HG02973 (cell line): ENCODE data around the gene BPIFB2.

Source experiments
- ATAC-seq: cut with Tn5 transposase; IDR thresholded peaks from one replicate; pipeline ENCODE4 v1.9.1; 2021; ENCODE audit warnings: moderate library complexity; ENCODE audit not compliant: unreplicated experiment

Gene BPIFB2

DNA sequence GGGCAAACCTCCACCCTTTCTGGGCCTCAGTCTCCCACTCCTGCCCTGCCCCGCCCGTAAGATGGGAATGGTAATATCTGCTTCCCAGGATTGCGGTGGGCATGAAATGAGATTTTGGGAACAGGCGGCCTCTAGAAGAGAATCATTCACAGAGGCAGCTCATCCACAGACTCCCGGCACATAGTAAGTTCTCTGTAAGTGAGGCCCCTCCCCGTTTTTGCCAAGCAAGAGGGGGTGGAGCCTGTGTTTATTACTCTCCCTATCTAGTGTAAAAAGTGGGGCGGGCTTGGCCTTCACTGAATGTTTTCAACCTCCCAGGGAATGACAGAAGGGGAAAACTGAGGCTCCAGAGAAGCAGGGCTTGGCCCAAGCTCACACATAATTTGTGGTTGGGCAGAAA, 23.3 kb upstream of the BPIFB2 start:
- no peak for ATAC-seq

DNA sequence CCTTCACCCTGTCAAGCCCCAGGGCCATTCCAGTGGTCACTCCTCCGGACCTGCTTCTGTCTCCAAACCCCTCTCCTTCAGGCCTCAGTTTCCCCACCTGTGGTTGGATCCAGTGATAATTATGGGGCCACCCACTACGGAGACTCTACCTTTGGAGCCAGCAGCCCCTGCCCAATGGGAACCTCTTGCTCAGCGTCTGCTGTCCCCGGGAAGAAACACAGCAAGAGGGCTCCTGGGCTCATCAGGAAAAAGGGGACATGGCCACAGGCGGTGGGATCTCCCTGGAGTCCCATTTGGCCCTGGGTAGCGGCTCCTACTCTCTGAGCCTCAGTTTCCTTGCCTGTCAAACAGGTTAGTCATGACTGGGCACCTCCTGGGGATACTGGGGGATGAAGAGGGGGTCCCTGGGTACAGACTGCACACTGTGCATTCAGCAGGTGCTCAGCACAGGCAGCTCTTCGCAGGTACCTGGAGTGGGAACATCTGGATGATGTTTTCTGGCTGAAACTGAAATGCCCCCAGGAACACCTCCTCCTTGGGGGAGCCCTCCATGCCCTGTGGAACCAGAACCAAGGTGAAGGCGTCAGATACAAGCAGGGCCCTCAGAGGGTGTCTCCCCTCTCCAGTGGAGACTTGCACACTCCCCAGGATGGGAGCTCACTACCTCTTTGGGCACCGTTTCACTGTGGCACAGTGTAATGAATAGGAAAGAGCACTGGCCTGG, 22.7 kb upstream of the BPIFB2 start:
- no peak for ATAC-seq

DNA sequence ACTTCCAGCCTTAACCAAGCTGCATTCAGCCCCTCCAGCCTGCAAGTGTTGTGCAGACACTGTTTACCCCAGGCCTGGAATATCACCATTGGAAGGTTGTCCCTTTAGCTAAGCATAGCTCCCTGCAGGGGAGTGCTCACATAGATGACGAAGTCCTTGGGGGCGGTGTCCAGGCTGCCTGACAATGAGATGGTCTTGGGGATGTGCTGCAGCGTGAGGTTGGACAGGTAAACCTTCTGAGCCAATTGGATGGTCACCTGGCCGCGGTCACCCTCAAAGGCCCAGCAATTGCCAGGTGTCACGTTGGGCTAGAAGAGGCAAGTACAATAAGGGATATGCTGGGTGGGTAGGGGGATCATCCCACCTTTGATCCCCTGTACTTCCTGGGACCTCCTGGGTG, 21.9 kb upstream of the BPIFB2 start:
- no peak for ATAC-seq

DNA sequence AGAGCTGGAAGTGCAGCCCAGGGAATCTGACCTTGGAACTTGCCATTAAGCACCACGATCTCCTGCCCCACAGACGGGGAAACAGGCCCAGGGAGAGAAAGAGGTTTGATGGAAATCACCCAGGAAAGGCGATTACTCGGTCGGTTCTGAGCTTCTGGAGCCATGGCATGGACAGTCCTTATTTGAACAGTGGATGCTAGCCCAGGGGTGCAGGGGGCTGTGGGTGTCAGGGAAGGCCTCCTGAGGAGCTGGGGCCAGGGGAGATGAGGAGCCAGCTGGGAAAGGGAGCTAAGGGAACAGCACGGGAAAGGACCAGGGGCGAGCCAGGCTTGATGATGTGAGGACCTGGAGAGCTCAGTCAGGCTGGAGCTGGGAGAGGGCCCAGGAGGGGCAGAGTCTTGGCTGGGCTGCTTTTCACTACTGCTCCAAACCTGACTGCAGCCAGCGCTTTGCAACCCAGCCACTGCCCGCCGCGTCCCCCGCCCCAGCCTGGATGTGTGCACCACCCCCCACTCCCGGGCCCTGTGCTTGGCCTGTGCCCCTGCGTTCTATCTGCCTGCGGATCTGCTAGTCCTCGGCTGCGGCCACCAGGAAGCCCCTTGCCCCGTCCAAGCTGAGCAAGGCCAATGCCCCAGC, 21.1 kb upstream of the BPIFB2 start:
- no peak for ATAC-seq

DNA sequence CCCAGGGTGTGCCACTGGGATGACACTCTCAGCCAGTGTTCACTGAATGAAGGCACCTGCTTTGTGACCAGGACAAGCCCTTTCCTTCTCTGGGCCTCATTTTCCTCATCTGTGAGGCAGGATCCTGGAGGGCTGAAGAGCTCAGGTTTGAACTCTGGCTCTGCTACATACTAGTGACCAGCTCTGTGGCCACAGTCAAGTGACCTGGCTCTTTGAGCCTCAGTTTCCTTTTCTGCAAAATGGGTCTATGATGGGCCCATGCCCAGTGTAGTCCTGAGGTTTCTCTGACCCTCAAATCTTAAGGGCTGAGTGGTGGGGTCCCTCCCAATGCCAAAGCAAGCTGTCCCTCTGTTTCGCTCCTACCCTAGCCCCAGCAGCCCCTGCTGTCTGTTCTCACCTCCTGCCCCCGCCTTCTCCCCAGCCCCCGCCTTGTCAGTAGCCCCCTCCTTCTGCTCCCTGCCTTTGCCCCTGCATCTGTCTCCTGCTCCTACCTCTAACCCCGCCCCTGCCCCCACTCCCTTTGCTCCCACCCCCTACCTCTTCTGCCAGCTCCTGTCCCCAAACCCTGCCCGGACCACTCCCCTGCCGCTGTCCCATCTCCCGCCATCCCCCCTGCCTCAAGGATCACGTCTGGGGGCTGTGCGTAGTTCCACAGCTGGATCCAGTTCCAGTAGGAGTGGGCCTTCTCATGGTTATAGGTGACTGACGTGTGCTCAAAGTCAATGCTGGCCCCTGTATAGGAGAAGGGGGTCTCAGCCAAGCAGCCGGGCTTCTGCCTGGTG, 20.3 kb upstream of the BPIFB2 start:
- no peak for ATAC-seq

DNA sequence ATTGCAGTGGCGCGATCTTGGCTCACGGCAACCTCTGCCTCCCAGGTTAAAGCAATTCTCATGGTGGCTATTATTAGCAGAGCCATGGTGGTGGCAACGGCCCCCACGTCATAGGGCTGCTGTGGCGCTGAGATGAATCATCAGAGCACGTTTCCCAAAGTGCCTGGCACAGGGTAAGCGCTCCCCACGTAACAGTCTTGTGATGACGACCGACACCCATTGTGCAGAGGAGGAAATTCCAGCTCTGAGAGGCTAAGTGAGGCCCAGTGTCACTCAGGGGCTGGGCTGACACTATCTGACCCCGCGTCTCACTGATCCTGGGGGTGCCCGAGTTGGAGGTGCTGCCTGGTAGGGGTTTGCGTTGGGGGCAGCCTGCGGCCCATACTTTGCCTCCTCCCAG, 19.5 kb upstream of the BPIFB2 start:
- ATAC-seq = no peak

DNA sequence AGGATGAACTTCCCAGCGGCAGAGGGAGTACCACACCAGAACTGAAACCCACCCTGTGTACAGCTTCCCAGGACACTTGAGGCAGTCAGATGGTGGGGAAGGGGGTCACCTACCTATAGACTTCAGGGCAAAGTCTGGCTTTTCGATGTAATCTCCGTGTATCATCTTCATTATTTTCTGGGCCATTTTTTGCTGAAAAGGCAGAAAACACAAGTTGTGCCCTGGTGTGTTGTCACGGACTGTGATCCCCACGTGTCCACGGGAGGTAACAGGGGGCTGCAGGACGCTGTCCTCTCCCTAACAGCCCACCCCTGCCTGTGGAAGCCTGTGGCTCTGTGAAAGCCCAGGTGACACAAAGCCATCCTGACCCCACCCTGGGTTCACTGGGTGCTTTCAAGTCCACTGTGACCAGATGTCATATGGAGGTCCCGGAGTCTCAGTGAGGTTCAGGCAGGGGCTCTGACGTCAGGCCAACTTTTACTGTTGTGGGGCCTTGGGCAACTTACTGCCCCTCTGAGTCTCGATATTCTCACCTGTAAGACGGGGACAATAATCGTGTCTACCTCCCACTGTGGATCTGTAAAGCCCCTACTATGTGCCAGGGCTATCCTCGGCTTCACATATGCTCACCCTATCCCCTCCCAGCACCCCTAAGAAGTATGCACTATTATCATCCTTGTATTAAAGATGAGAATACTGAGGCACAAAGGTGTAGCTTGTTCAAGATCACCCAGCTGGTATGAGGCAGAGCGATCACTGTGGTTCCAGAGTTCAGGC, 17.8 kb upstream of the BPIFB2 start:
- no peak for ATAC-seq

DNA sequence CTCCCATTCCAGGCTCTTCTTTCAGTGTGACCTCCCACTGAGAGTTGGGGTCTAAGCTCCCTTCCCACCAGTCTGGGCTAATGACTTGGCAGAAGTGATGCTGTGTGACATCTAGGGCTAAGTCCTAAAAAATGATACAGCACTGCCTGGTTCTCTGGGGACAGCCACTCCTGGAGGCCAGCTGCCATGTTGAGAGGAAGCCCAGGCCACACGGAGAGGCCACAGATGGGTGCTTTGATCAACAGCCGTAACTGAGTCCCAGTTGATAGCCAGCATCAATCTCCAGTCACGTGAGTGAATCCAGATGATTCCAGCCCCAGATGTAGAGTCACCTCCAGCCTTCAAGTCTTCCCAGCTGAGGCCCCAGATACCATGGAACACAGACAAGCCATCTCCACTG, 17.1 kb upstream of the BPIFB2 start:
- no peak for ATAC-seq

DNA sequence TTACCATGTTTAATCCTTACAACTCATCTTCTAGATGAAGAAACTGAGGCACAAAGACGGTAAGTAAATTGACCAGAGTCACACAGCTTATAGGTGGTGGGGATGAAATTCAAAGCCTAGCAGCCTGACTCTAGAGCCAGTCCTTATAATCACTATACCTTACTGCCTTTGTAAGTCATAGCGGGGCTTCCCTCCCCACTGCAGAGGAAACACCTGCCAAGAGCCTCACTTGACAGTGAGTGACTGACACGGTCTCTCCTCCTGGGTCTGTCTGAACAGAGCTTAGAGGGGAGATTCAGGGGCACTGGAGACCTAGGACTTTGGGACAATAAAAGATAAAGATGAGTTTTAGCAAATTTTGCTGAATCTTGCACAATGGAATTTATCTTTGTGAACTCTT, 16.1 kb upstream of the BPIFB2 start:
- no peak for ATAC-seq

DNA sequence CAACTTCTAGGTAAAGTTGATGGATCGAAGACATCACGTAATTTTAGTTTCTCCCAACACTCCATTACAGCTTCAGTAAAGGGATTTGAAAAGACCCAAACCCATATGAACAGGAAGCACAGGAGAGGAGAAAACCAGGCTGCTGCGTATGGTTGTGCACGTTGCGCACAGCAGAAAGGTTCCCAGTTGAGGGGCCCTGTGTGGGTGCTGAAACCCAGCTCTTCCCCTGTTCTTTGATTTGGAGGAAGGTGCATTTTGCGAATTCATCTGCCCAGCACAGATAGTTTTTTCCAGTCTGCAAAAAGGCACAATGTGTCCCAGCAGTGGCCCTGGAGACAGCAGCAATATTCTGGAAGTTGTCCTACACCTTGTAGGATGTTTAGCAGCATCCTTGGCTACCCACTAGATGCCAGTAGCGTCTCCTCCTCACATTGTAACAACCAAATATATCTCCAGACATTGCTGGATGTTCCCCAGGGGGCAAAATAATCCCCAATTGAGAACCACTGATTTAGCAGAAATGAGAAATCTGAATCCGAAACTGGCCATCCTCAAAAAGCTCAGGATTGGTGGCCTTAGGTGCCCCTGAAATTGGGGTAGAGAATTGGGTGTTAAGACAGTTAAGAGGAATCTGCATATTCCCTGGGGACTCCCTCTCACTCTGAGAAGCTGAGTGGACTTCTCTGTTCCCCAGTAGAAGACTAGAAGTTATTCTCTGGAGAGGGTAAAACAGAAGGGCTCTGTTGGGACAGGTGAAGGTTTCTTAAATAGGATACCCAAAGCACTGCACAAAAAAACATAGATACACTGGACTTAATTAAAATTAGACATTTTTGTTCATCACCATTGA, 15.5 kb upstream of the BPIFB2 start:
- ATAC-seq = no peak

DNA sequence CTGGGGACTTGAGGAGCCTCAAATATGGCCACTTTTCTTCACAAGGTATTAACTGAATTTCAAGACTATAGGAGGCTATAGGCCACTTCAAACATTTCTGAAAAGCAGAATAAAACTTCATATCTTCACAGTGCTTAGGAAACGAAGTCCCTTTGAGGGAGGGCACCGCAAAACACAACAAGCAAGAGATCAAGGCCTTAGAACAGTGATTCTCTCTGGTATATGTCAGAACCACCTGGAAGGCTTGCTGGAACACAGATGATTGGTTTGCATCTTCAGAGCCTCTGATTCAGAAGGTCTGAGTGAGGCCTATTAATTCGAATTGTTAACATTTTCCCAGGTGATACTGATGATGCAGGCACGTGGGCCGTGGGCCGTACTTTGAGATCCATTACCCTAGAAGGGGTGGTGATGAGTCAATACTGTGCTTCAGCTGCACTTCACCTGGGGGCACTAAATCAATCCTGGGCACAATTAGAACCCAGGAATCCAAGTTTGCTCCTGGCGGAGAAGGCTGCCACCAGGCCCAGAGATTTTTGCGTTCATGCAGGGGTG, 13.9 kb upstream of the BPIFB2 start:
- ATAC-seq = no peak

DNA sequence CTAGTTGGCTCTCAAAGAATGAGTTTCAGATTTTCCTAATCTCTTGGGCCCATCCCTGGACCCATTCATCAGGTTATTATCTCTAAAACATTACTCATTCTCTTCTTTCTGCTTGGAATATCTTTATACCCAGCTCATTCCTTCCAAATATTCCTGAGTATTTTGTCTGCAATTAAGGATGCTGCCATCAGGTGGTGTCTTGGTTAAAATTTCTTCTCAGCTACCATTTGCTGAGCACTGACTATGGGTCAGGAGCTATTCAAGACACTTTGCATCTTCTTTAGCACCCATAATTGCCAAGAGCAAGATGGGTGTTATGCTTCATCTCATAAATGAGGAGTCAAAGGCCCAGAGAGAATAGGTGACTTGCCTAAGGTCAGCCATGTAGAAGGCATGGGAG, 11.7 kb upstream of the BPIFB2 start:
- no peak for ATAC-seq

DNA sequence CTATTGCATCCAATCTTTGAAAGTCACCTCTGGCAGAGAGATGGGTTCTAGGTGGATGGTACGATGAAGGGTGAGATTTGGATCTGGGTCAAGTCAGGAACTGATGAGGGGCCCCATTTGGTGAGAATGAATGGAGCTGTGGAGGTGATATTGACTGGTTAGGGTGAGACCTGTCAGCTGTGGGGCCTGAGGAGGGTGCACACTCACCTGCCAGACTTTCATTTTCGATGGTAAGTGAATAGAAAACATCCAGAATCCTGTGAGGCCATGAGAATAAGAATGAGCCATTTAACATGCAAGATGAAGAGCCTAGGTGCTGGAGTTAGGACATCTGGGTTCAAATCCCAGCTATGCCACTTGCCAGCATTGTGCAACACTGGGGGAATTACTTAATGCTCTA, 10.1 kb upstream of the BPIFB2 start:
- no peak for ATAC-seq

DNA sequence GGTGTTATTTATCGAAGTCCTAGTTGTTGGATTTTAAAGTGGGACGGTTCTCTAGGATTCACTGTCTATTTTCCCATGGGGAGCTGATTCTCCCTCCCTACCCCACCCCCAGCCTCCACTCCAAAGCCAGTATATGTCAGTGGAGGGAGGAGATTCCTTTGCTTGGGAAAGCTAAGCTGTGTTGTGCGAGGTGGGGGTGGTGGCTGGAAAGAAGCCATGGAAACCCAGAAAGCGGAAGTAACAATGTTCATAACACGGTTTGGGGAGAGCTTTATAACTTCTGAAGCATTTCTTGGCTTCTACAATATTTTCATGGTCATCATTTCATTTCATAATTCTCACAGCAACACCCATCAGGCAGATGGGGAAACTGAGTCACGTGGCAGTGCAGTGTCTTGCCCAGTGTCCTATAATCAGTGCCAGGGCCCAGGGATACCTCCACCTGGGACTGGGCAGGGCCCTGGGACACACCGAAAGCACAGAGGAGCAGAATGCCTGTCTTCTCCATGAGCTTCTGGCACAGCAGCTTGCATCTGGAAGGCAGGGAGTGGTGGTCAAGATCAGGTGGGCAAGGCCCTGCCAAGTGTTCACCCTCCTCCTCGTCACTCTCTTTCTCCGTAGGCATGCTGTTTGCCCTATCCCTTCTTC, 7.8 kb upstream of the BPIFB2 start:
- ATAC-seq = no peak

DNA sequence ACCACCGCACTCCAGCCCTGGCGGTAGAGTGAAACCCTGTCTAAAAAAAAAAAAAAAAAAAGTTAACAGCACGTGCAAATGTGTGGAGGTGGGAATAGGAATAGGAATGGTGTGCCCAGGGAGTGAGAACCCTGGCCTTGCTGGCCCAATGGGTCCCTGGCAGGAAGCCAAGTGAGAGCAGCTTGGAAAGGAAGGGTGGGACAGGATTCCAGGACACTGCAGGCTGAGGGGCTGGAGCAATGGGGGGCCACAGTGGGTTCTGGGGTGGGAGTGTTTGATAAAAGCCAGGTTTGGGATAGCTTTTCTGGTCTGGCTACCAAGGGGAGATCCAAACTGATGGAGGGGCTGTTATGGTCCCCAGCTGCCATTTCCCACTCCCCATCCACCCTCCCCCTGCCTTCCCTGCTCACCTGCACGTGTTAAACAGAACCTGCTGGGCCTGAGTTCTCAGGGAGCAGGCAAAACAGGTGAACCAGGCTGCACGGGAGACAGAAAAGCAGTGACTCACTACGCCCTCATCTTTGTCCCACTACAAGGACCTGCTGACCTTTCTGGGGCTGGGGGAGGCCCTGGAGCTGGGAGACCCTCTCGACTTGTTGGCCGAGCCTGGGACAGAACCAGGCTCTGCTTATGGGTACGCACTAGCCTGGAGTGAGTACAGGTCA, 6.6 kb upstream of the BPIFB2 start:
- no peak for ATAC-seq

DNA sequence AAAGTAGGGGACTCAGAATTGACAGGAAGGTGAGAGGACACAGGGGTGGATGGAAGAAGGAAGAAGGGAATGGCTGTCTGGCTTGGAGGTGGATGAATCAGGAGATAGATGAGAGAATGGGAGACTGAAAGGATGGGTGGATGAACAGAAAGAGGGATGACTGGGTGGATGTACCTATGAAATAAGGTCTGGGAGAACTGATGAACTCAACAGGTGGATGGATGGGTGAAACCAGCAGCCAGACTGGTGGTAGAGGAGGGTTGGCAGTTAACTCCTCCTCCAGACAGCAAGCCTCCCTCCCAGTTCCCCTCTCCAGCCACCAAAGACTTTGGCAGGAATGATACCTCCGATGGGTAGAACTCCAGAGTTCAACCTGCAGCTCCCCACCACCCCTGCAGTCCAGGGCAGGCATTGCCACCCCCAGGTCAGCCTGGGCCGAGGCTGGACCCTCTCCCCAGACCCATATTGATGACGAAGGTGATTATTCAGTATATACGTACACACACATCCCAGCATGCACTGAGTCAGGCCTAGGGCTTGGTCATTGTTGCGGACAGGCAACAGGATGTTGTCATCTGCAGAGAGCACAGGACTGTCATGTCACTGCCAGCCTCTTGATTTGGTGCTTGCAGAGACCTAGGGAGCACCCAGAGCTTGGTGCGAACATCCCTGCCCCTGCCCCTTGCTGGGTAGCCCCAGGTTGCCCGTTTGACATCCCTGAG, 5.3 kb upstream of the BPIFB2 start:
- no peak for ATAC-seq

DNA sequence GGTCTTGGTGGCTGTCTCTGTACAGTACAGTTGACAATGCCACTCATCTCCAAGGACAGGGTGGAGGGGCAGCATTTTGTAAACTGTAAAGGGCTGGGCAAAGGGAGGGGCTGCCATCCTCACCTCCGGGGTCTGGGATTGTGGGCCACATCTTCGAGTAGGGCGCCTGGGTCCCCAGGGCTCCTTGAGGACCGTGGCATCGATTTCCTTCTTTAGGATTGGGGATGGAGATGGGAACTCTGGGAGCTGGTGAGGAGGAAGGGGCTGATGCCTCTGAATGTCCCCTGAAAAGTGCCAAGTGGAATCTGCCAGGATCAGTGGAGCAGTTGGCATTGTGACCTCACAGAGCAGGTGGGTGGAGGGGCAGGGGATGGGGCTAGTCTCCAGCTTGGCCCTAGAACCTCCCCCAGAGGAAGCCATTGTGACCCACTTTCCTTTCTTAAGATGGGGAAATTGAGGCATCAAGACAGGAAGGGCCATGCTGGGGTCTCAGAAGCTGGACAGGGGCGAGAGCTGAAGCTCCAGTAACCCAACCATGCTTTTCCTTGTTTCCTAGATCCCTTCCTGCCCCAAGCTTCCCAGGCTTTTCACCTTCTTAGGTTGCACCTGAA, 3.3 kb upstream of the BPIFB2 start, which contains the start of gene SUN5:
SUN5 (minus strand) TSS at position 293 of the 611 bp plus-strand sequence; CDS start at position 200, 93 bp downstream.
- no peak for ATAC-seq

DNA sequence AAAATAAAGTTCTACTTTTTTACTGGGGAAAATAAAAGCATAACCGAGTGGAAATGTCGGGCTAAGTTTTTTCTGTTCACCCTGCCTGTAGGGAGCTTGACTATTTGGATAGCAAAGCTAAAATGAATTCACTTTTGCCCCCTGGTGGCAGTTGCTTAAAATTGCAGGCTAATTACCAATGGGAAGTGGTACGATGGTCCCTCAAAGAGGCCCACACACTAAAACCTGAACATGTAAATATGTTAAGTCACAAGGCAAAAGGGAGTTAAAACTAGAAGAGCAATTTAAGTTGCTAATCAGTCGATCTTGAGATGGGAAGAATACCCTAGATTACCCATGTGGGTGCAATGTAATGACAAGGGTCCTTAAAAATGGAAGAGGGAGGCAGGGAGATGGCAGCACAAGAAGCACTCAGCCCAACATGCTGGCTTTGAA, 2.4 kb upstream of the BPIFB2 start:
- no peak for ATAC-seq
